AG04450 (cell line): ENCODE measurements around the gene SPX. TPM values are rescaled to one million over a fixed set of nuclear protein-coding genes. Genes with fewer than 3 reads are reported as not detected.

ENCODE experiments used
- CTCF ChIA-PET: fragments of 300-600, 350-600 bp; formaldehyde crosslinking; extraction: SDS; loops from one replicate; lab custom pipeline; 2022; ENCODE audit warnings: antibody characterized with exemption, inconsistent platforms; lab: Charles Lee
- POLR2A ChIA-PET: fragments of 350-600 bp; formaldehyde crosslinking; extraction: SDS; loops from one replicate; lab custom pipeline; 2021; ENCODE audit warnings: antibody characterized with exemption, inconsistent platforms; lab: Yijun Ruan, JAX
- DNase-seq: peaks from one replicate; pipeline ENCODE4 v3.0.0-alpha.2; 2011; ENCODE audit warnings: low read depth, low spot score
- H3K27ac ChIP-seq: one replicate; pipeline ENCODE4 v1.5.1; 2012; ENCODE audit warnings: low read depth, low read length, control low read depth
- H3K27me3 ChIP-seq: one replicate; pipeline ENCODE4 v1.6.0; 2012; ENCODE audit warnings: low read length; ENCODE audit not compliant: control insufficient read depth, insufficient read depth
- H3K4me3 ChIP-seq: 2 replicates; pipeline ENCODE4 v1.5.1; 2011; ENCODE audit warnings: mild to moderate bottlenecking, low read depth, low read length, control low read depth
- H3K9me3 ChIP-seq: 2 replicates; pipeline ENCODE4 v1.5.1; 2012; ENCODE audit warnings: low read length; ENCODE audit not compliant: control insufficient read depth, insufficient read depth
- CTCF ChIP-seq: IDR thresholded peaks from 2 replicates; pipeline ENCODE4 v1.5.1; 2011; ENCODE audit warnings: low read depth, low read length, control low read depth, inconsistent platforms
- polyA plus RNA-seq: library from polyadenylated mRNA; depleted of rRNA; stranded (reverse); fragments of >200 nt; gene quantifications from 2 replicates; pipeline ENCODE4 v1.2.3, GENCODE V29; 2011

Gene SPX
- polyA plus RNA-seq, 1 experiment: 0.14 TPM

- no peak overlapping the region for H3K27ac ChIP-seq
- POLR2A ChIA-PET: interaction anchor here (0.8 kb wide), 1 partner anchor 97 kb away, joined by 3 read pairs; the partner anchor contains the start of gene LDHB
These were observed 33.9 kb downstream of the SPX start for GRCh38 chr12:21559855-21560569.

GRCh38 chr12:21561158-21561557, 35.1 kb downstream of the SPX start:
- no peak for DNase-seq
- ChIA-PET CTCF (no interaction called here), POLR2A (no interaction called here)
- Histone ChIP-seq H3K9me3 (no peaks in the 10 kb centered on the region), H3K27ac (no peak overlapping the region), H3K27me3 (no peaks in the 10 kb centered on the region), H3K4me3 (no peak overlapping the region)
- no peak for TF ChIP-seq CTCF

More at GRCh38 chr12:21559855-21560569, 33.9 kb downstream of the SPX start:
- no peak for TF ChIP-seq CTCF
- CTCF ChIA-PET: no interaction called here
- DNase-seq: no peak
- Histone ChIP-seq H3K27me3 (no peaks in the 10 kb centered on the region), H3K9me3 (no peaks in the 10 kb centered on the region), H3K4me3 (no peak overlapping the region)

DNA sequence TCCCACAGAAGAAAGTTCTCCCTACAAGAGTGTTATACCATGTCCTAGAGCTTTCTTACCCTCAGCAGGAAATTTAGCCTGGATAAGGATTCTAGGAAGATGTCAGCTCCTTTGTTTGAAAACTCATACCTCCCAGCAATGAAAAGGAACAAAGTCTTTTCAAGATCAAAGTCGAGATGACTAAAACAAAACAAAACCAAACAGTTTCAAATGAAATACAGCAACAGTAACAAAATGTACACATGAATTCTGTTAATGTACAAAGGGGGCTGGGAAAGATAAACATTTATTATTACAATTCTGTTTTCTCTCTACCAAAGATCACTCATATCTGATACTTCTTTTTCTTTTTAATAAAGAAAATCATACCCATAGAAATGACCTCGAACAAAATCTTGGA, 36.8 kb downstream of the SPX start:
- CTCF ChIA-PET: interaction anchor here (1.1 kb wide), 1 partner anchor 117 kb away, joined by 4 read pairs; no protein-coding TSS in a partner anchor
- DNase-seq: no peak
- Histone ChIP-seq H3K27me3 (no peaks in the 10 kb centered on the region), H3K4me3 (no peak overlapping the region), H3K27ac (no peak overlapping the region), H3K9me3 (no peaks in the 10 kb centered on the region)
- TF ChIP-seq CTCF: no peak
- POLR2A ChIA-PET: no interaction called here

DNA sequence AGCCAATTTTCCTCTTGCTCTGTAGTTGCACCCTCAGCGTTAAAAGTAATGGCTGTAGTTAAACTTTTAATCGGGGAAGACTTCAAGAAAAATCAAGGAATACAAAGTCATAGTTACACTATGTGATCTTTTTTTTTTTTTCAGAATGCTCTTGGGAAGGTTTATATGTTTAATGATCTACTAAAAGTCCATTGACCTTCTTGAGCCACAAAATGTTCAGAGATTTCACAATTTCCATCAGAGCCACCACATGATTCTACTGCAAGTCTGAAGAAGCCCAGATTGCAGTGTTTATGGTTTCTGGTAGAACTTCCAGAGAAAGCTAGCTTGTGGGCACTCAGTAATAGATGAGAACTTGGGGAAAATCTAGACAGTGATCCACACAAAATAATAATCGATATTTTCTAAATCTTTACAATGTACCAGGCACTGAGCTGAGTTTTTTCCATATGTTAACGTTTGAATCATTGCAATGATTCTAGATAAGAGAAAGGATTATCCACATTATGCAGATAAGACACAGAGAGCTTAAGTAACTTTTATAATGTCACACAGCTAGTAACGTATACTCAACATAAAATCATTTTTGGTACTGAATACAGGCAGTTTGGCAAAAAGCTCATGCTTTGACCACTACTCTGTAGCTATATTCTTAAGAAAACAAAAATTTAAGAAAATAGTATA, 40.3 kb downstream of the SPX start:
- H3K27ac ChIP-seq: no peak overlapping the region
- ChIA-PET POLR2A (no interaction called here), CTCF (interaction anchor here (0.5 kb wide), 1 partner anchor 1260 kb away, joined by 3 read pairs; no protein-coding TSS in a partner anchor)
- no peak for TF ChIP-seq CTCF
- H3K9me3 ChIP-seq: no peaks in the 10 kb centered on the region
- no peak overlapping the region for H3K4me3 ChIP-seq
- no peak for DNase-seq
- no peaks in the 10 kb centered on the region for H3K27me3 ChIP-seq

DNA sequence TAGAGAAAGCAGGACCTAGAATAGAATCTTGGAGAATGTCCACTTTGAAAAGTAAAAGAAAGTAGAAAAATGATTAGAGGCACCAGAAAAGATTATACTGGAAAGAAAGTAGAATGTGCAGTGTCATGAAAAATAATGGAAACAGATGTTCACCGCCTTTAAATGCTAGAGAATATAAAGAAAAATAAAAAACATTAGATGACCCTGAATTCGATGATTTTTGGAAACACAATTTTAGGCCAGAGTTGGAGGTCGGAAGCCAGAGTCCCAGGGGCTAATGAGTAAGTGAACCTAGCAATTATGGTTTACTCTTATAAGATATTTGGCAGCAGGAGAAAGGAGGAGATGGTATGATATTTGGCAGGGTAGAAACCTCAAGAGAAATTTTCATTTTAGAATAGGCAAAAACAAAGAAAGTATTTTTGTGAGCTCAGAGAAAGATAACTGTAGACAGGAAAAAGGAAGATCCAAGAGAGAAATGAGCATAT, 40.9 kb downstream of the SPX start:
- DNase-seq: no peak
- no peaks in the 10 kb centered on the region for H3K9me3 ChIP-seq
- no peaks in the 10 kb centered on the region for H3K27me3 ChIP-seq
- ChIA-PET POLR2A (no interaction called here), CTCF (interaction anchor here (0.5 kb wide), 1 partner anchor 1260 kb away, joined by 3 read pairs; no protein-coding TSS in a partner anchor)
- H3K27ac ChIP-seq: no peak overlapping the region
- H3K4me3 ChIP-seq: no peak overlapping the region
- no peak for TF ChIP-seq CTCF
